ENCODE measurements around the gene CIITA. TPM values are rescaled to one million over a fixed set of nuclear protein-coding genes. Genes with fewer than 3 reads are reported as not detected.

Gene CIITA
- total RNA-seq, 1 experiment from 2014 or later: 22.4 TPM

DNA sequence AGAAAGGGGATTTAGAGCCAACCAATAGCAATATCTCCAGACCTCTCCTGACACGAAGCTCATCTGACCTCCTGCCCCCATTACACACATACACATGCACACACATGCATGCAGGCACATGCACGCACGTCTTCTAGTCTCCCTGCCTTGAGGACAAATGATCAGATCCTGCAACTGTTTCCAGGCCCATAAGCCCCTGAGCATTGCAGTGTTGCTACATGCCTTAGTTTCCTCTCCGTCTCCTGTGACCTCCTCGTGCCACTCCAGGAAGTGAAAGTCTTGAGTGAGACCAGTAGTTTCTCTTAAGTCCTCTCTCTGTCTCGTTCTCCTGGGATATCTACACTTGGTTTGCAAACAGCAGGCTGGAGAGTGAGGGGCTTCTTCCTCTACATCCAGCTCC is 8.2 kb downstream of the CIITA start:
- CTCF ChIA-PET: no interaction called here
- no TSS peak for BruUV-seq (replicated peaks)
- no peaks in the 10 kb centered on the region for H3K27me3 Mint-ChIP-seq (ENCODE audit: unreplicated experiment)

DNA sequence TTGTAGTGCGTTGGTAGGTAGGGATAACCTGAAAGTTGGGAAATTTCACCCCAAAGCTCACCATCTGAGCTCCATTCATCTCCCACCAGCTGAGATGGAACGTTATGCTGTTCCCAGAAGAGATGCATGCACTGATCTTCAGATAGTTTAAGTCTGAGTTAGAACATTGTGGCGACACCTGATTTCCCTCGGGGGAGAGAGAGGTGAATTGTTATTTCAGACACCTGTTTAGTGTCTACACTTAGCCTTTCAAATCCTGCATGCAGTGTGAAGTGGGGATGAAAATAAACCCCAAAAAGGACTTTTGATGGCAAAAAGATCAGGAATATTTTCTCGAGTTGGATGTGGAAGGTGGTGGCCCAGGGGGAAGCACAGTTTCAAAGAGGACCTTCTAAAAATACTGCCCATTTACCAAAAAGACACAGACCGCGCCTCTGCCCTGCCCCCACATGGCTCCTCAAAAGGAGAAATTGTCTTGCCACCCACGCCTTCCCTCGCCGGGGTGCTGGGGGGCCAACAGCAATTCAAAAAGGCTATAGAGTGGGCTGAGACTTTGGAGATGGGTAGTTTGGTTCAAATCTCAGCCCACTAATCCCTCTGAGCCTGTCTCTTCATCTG is 11.4 kb downstream of the CIITA start:
- H3K27ac Mint-ChIP-seq (ENCODE audit: unreplicated experiment): no peak overlapping the region

More for the DNA sequence above, 8.2 kb downstream of the CIITA start:
- no peak for DNase-seq
- H3K4me1 Mint-ChIP-seq (ENCODE audit: low read depth, unreplicated experiment): peaks cover 54% of the 10 kb centered on the region
- TF ChIP-seq, protein P1, sequence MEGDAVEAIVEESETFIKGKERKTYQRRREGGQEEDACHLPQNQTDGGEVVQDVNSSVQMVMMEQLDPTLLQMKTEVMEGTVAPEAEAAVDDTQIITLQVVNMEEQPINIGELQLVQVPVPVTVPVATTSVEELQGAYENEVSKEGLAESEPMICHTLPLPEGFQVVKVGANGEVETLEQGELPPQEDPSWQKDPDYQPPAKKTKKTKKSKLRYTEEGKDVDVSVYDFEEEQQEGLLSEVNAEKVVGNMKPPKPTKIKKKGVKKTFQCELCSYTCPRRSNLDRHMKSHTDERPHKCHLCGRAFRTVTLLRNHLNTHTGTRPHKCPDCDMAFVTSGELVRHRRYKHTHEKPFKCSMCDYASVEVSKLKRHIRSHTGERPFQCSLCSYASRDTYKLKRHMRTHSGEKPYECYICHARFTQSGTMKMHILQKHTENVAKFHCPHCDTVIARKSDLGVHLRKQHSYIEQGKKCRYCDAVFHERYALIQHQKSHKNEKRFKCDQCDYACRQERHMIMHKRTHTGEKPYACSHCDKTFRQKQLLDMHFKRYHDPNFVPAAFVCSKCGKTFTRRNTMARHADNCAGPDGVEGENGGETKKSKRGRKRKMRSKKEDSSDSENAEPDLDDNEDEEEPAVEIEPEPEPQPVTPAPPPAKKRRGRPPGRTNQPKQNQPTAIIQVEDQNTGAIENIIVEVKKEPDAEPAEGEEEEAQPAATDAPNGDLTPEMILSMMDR (IDR thresholded peaks at IDR 0.05; ENCODE audit: unreplicated experiment): no peak
- no peak overlapping the region for H3K27ac Mint-ChIP-seq (ENCODE audit: unreplicated experiment)
- intact Hi-C loops (cut with micrococcal nuclease; ENCODE audit: unreplicated experiment): no loop called here
- no peaks in the 10 kb centered on the region for H3K9me3 Mint-ChIP-seq (ENCODE audit: low read depth, unreplicated experiment)
- H3K36me3 Mint-ChIP-seq (ENCODE audit: insufficient read depth, unreplicated experiment): peaks cover 6% of the 10 kb centered on the region
- no peak overlapping the region for H3K4me3 Mint-ChIP-seq (ENCODE audit: low read depth, unreplicated experiment)

DNA sequence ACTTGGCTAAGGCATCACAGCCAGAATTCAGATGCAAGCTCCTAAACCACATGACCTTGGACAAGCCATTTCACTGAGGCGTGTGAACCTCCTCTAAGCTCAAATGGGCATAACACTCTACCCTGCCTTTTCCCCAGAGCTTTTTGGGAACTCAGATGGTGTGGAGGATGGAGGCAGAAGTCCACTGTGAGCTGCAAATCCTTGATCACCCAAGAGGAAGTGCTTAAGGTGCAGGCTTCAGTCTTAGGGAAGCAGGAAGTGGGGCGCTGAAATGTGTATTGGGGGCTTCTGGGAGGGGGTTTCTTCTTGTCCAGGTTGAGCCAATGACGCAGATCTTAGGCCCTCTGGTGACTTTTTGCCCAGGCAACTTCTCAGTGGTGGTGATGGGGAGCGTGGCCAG is 12.9 kb downstream of the CIITA start:
- Mint-ChIP-seq H3K4me3 (ENCODE audit: low read depth, unreplicated experiment) (no peak overlapping the region), H3K27me3 (ENCODE audit: unreplicated experiment) (no peaks in the 10 kb centered on the region), H3K36me3 (ENCODE audit: insufficient read depth, unreplicated experiment) (no peaks in the 10 kb centered on the region), H3K4me1 (ENCODE audit: low read depth, unreplicated experiment) (peaks cover 13% of the 10 kb centered on the region), H3K9me3 (ENCODE audit: low read depth, unreplicated experiment) (no peaks in the 10 kb centered on the region), H3K27ac (ENCODE audit: unreplicated experiment) (no peak overlapping the region)
- TF ChIP-seq, protein P1 (IDR thresholded peaks at IDR 0.05; ENCODE audit: unreplicated experiment): no peak
- DNase-seq: no peak
- intact Hi-C loops (cut with micrococcal nuclease; ENCODE audit: unreplicated experiment): no loop called here
- no TSS peak for BruUV-seq (replicated peaks)
- CTCF ChIA-PET: no interaction called here

More for the DNA sequence above, 11.4 kb downstream of the CIITA start:
- Mint-ChIP-seq H3K4me3 (ENCODE audit: low read depth, unreplicated experiment) (no peak overlapping the region), H3K9me3 (ENCODE audit: low read depth, unreplicated experiment) (no peaks in the 10 kb centered on the region), H3K27me3 (ENCODE audit: unreplicated experiment) (no peaks in the 10 kb centered on the region), H3K36me3 (ENCODE audit: insufficient read depth, unreplicated experiment) (no peaks in the 10 kb centered on the region), H3K4me1 (ENCODE audit: low read depth, unreplicated experiment) (peaks cover 27% of the 10 kb centered on the region)
- DNase-seq: no peak
- TF ChIP-seq, protein P1 (IDR thresholded peaks at IDR 0.05; ENCODE audit: unreplicated experiment): no peak
- CTCF ChIA-PET: no interaction called here
- BruUV-seq (replicated peaks): no TSS peak
- intact Hi-C loops (cut with micrococcal nuclease; ENCODE audit: unreplicated experiment): no loop called here

DNA sequence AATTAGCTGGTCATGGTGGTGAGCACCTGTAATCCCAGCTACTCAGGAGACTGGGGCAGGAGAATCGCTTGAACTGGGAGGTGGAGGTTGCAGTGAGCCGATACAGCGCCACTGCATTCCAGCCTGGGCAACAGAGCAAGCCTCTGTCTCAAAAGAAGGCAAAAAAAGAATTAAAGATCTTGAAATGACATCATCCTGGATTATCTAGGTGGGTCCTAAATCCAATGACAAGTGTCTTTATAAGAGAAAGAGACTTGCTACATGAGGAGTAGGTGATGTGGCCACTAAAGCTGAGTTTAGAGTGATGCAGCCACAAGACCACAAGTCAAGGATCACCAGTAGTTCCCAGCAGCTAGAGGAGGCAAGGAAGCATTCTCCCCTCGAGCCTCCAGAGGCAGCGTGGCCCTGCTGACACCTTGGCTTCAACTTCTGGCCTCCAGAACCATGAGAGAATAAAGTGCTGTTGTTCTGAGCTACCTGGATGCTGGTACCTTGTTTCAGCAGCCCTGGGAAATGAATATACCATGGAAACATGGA is 15.8 kb downstream of the CIITA start:
- Mint-ChIP-seq H3K4me1 (ENCODE audit: low read depth, unreplicated experiment) (peaks cover 10% of the 10 kb centered on the region), H3K36me3 (ENCODE audit: insufficient read depth, unreplicated experiment) (no peaks in the 10 kb centered on the region), H3K9me3 (ENCODE audit: low read depth, unreplicated experiment) (no peaks in the 10 kb centered on the region), H3K4me3 (ENCODE audit: low read depth, unreplicated experiment) (no peak overlapping the region), H3K27me3 (ENCODE audit: unreplicated experiment) (no peaks in the 10 kb centered on the region), H3K27ac (ENCODE audit: unreplicated experiment) (no peak overlapping the region)
- DNase-seq: no peak
- intact Hi-C loops (cut with micrococcal nuclease; ENCODE audit: unreplicated experiment): no loop called here
- CTCF ChIA-PET: interaction anchor here (0.6 kb wide), 1 partner anchor 211 kb away, joined by 3 read pairs; no protein-coding TSS in a partner anchor
- BruUV-seq (replicated peaks): no TSS peak
- TF ChIP-seq, protein P1 (IDR thresholded peaks at IDR 0.05; ENCODE audit: unreplicated experiment): no peak

Data from Calu3 (cell line).